ENCODE data around the gene ATP2C1. TPM values are rescaled to one million over a fixed set of nuclear protein-coding genes. Genes with fewer than 3 reads are reported as not detected.

ATP2C1 gene
- total RNA-seq, 1 donor from 2014 or later: 61.7 TPM

- intact Hi-C loops (cut with micrococcal nuclease): no loop called here
- Mint-ChIP-seq H3K4me3 (no peak overlapping the region), H3K4me1 (no peaks in the 10 kb centered on the region), H3K9me3 (no peaks in the 10 kb centered on the region), H3K27me3 (peaks cover 5% of the 10 kb centered on the region), H3K36me3 (ENCODE audit: low read depth) (no peaks in the 10 kb centered on the region), H3K27ac (no peak overlapping the region)
- DNase-seq: no peak
Observed at GRCh38 chr3:130870423-130870822, 23.5 kb upstream of the ATP2C1 start.

GRCh38 chr3:130876594-130876993, 17.3 kb upstream of the ATP2C1 start:
- Mint-ChIP-seq H3K9me3 (peaks cover 7% of the 10 kb centered on the region), H3K27ac (no peak overlapping the region), H3K36me3 (ENCODE audit: low read depth) (no peaks in the 10 kb centered on the region), H3K27me3 (peaks cover 19% of the 10 kb centered on the region), H3K4me1 (no peaks in the 10 kb centered on the region), H3K4me3 (no peak overlapping the region)
- intact Hi-C loops (cut with micrococcal nuclease): no loop called here
- no peak for DNase-seq

GRCh38 chr3:130878464-130878863, 15.4 kb upstream of the ATP2C1 start:
- Mint-ChIP-seq H3K36me3 (ENCODE audit: low read depth) (no peaks in the 10 kb centered on the region), H3K4me3 (no peak overlapping the region), H3K9me3 (peaks cover 7% of the 10 kb centered on the region), H3K4me1 (no peaks in the 10 kb centered on the region), H3K27me3 (peaks cover 31% of the 10 kb centered on the region), H3K27ac (no peak overlapping the region)
- intact Hi-C loops (cut with micrococcal nuclease): no loop called here
- no peak for DNase-seq

- intact Hi-C loops (cut with micrococcal nuclease): no loop called here
- no peak overlapping the region for H3K4me3 Mint-ChIP-seq
- peaks cover 5% of the 10 kb centered on the region for H3K4me1 Mint-ChIP-seq
- DNase-seq: no peak
- no peaks in the 10 kb centered on the region for H3K36me3 Mint-ChIP-seq (ENCODE audit: low read depth)
- no peak overlapping the region for H3K27ac Mint-ChIP-seq
- H3K9me3 Mint-ChIP-seq: peaks cover 8% of the 10 kb centered on the region
- H3K27me3 Mint-ChIP-seq: peaks cover 10% of the 10 kb centered on the region
Observed at GRCh38 chr3:130889416-130889946, 4.4 kb upstream of the ATP2C1 start.

- no peaks in the 10 kb centered on the region for H3K27me3 Mint-ChIP-seq
Observed at GRCh38 chr3:130892759-130893375, 1.0 kb upstream of the ATP2C1 start.

GRCh38 chr3:130894130-130894985, 474 bp downstream of the ATP2C1 start:
- peak; percentile 86 for DNase-seq
- peaks cover 35% of the 10 kb centered on the region for H3K4me1 Mint-ChIP-seq
- no peaks in the 10 kb centered on the region for H3K9me3 Mint-ChIP-seq

More at GRCh38 chr3:130892759-130893375, 1.0 kb upstream of the ATP2C1 start:
- H3K4me1 Mint-ChIP-seq: peaks cover 33% of the 10 kb centered on the region
- no peaks in the 10 kb centered on the region for H3K9me3 Mint-ChIP-seq
- DNase-seq: peak; percentile 91
- H3K4me3 Mint-ChIP-seq: peak overlapping the region; percentile 97
- H3K27ac Mint-ChIP-seq: peak overlapping the region; percentile 99
- no peaks in the 10 kb centered on the region for H3K36me3 Mint-ChIP-seq (ENCODE audit: low read depth)
- intact Hi-C loops (cut with micrococcal nuclease): loop anchor here (1.0 to 5.0 kb wide), 7 partner anchors 43 to 781 kb away; partner anchors contain the start of genes ASTE1, NEK11, NUDT16 and PIK3R4

GRCh38 chr3:130894986-130895280, 1.0 kb downstream of the ATP2C1 start:
- Mint-ChIP-seq H3K4me3 (peak overlapping the region; percentile 97), H3K27me3 (no peaks in the 10 kb centered on the region), H3K27ac (peak overlapping the region; percentile 94), H3K36me3 (ENCODE audit: low read depth) (no peaks in the 10 kb centered on the region), H3K9me3 (no peaks in the 10 kb centered on the region), H3K4me1 (peaks cover 35% of the 10 kb centered on the region)
- no peak for DNase-seq
- intact Hi-C loops (cut with micrococcal nuclease): loop anchor here (2.0 to 5.0 kb wide), 4 partner anchors 37 to 783 kb away; no protein-coding TSS in a partner anchor

More at GRCh38 chr3:130894130-130894985, 474 bp downstream of the ATP2C1 start:
- H3K4me3 Mint-ChIP-seq: peak overlapping the region; percentile 97
- peak overlapping the region; percentile 94 for H3K27ac Mint-ChIP-seq
- H3K27me3 Mint-ChIP-seq: no peaks in the 10 kb centered on the region
- H3K36me3 Mint-ChIP-seq (ENCODE audit: low read depth): no peaks in the 10 kb centered on the region
- intact Hi-C loops (cut with micrococcal nuclease): loop anchor here (2.0 to 5.0 kb wide), 2 partner anchors 54 to 782 kb away; no protein-coding TSS in a partner anchor

GRCh38 chr3:130895690-130896488, 2.0 kb downstream of the ATP2C1 start:
- H3K27ac Mint-ChIP-seq: peak overlapping the region; percentile 94
- no peaks in the 10 kb centered on the region for H3K9me3 Mint-ChIP-seq
- H3K27me3 Mint-ChIP-seq: no peaks in the 10 kb centered on the region
- no peaks in the 10 kb centered on the region for H3K36me3 Mint-ChIP-seq (ENCODE audit: low read depth)
- H3K4me3 Mint-ChIP-seq: peak overlapping the region; percentile 97
- peaks cover 35% of the 10 kb centered on the region for H3K4me1 Mint-ChIP-seq
- DNase-seq: no peak
- intact Hi-C loops (cut with micrococcal nuclease): loop anchor here (1.0 to 5.0 kb wide), 4 partner anchors 12 to 76 kb away; no protein-coding TSS in a partner anchor

- peaks cover 43% of the 10 kb centered on the region for H3K4me1 Mint-ChIP-seq
- H3K4me3 Mint-ChIP-seq: no peak overlapping the region
- H3K27me3 Mint-ChIP-seq: no peaks in the 10 kb centered on the region
- no peaks in the 10 kb centered on the region for H3K9me3 Mint-ChIP-seq
- DNase-seq: no peak
- intact Hi-C loops (cut with micrococcal nuclease): loop anchor here (5.0 kb wide), 2 partner anchors 35 to 75 kb away; no protein-coding TSS in a partner anchor
- no peaks in the 10 kb centered on the region for H3K36me3 Mint-ChIP-seq (ENCODE audit: low read depth)
- H3K27ac Mint-ChIP-seq: no peak overlapping the region
Observed at GRCh38 chr3:130897316-130897715, 3.4 kb downstream of the ATP2C1 start.

- H3K9me3 Mint-ChIP-seq: no peaks in the 10 kb centered on the region
- no peak for DNase-seq
- H3K27ac Mint-ChIP-seq: no peak overlapping the region
- intact Hi-C loops (cut with micrococcal nuclease): no loop called here
- peaks cover 1% of the 10 kb centered on the region for H3K36me3 Mint-ChIP-seq (ENCODE audit: low read depth)
- no peaks in the 10 kb centered on the region for H3K27me3 Mint-ChIP-seq
- no peak overlapping the region for H3K4me3 Mint-ChIP-seq
- H3K4me1 Mint-ChIP-seq: peaks cover 42% of the 10 kb centered on the region
Observed at GRCh38 chr3:130900959-130901358, 7.1 kb downstream of the ATP2C1 start.

- Mint-ChIP-seq H3K4me3 (no peak overlapping the region), H3K4me1 (peaks cover 41% of the 10 kb centered on the region), H3K27me3 (no peaks in the 10 kb centered on the region), H3K9me3 (peaks cover 3% of the 10 kb centered on the region), H3K36me3 (ENCODE audit: low read depth) (peaks cover 7% of the 10 kb centered on the region), H3K27ac (no peak overlapping the region)
- DNase-seq: no peak
- intact Hi-C loops (cut with micrococcal nuclease): no loop called here
Observed at GRCh38 chr3:130901463-130902204, 7.8 kb downstream of the ATP2C1 start.

- Mint-ChIP-seq H3K27ac (no peak overlapping the region), H3K9me3 (peaks cover 4% of the 10 kb centered on the region), H3K4me1 (peaks cover 49% of the 10 kb centered on the region), H3K36me3 (ENCODE audit: low read depth) (peaks cover 10% of the 10 kb centered on the region), H3K27me3 (no peaks in the 10 kb centered on the region), H3K4me3 (no peak overlapping the region)
- intact Hi-C loops (cut with micrococcal nuclease): no loop called here
- DNase-seq: no peak
Observed at GRCh38 chr3:130903412-130903908, 9.6 kb downstream of the ATP2C1 start.

- intact Hi-C loops (cut with micrococcal nuclease): no loop called here
- Mint-ChIP-seq H3K4me1 (peaks cover 54% of the 10 kb centered on the region), H3K27ac (no peak overlapping the region), H3K9me3 (peaks cover 4% of the 10 kb centered on the region), H3K36me3 (ENCODE audit: low read depth) (peaks cover 12% of the 10 kb centered on the region), H3K4me3 (no peak overlapping the region), H3K27me3 (no peaks in the 10 kb centered on the region)
- no peak for DNase-seq
Observed at GRCh38 chr3:130904491-130904890, 10.6 kb downstream of the ATP2C1 start.
